Testis (tissue), 2 donors: ENCODE results near the gene GBF1.

Experiments
- POLR2A ChIP-seq: fragments of 450-650 bp; IDR thresholded peaks from one replicate; pipeline ENCODE4 v1.6.1; 2017; ENCODE audit warnings: antibody characterized with exemption, mild to moderate bottlenecking, moderate library complexity
- TF ChIP-seq, protein P1 (sequence below), 3 experiments: fragments of 450-650 bp in 2 of 3; fragments of 200-600 bp in 1 of 3; sonication (generic) in 1 of 3; IDR thresholded peaks; one replicate each; pipeline ENCODE4 v1.5.1; 2016 to 2019; ENCODE audit warnings: antibody characterized with exemption in 3 of 3, mild to moderate bottlenecking in 2 of 3, moderate library complexity in 1 of 3

DNA sequence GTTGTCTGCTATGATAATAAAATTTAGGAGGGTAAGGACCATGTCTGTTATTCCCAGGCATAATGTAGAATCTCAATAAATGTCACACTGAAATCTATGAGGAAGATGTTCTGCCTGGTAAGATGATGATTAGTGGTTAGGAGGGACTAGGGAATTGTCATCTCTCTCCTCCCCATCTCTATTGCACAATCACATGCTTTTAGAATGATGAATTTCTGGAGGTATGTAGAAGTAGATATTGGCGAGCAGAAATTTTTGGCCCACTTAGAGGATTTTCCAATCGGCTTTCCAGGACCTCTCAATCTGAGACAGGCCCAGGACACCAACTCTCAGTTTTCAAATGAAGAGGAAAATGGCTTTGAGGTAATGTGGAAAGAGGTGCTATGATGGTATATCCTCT, 2.0 kb upstream of the GBF1 start:
- TF ChIP-seq, protein P1, sequence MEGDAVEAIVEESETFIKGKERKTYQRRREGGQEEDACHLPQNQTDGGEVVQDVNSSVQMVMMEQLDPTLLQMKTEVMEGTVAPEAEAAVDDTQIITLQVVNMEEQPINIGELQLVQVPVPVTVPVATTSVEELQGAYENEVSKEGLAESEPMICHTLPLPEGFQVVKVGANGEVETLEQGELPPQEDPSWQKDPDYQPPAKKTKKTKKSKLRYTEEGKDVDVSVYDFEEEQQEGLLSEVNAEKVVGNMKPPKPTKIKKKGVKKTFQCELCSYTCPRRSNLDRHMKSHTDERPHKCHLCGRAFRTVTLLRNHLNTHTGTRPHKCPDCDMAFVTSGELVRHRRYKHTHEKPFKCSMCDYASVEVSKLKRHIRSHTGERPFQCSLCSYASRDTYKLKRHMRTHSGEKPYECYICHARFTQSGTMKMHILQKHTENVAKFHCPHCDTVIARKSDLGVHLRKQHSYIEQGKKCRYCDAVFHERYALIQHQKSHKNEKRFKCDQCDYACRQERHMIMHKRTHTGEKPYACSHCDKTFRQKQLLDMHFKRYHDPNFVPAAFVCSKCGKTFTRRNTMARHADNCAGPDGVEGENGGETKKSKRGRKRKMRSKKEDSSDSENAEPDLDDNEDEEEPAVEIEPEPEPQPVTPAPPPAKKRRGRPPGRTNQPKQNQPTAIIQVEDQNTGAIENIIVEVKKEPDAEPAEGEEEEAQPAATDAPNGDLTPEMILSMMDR (IDR thresholded peaks at IDR 0.05), result no peak
- TF ChIP-seq POLR2A, result no peak
